GM12878 (cell line): ENCODE data around the gene HSF4. TPM values are rescaled to one million over a fixed set of nuclear protein-coding genes. Genes with fewer than 3 reads are reported as not detected.

Experiments used
- EGR1 ChIP-seq, 2 experiments: IDR thresholded peaks; 1 replicate in 1 of 2; 2 replicates in 1 of 2; pipeline ENCODE4 v1.6.1; 2011 to 2012; ENCODE audit warnings: low read depth in 2 of 2, low read length in 2 of 2, borderline replicate concordance in 1 of 2, mild to moderate bottlenecking in 1 of 2, moderate library complexity in 1 of 2
- LARP7 ChIP-seq: fragments of 450-650 bp; IDR thresholded peaks from 2 replicates; pipeline ENCODE4 v1.6.1; 2017; ENCODE audit warnings: mild to moderate bottlenecking
- NBN ChIP-seq: fragments of 450-650 bp; IDR thresholded peaks from 2 replicates; pipeline ENCODE4 v1.6.1; 2016
- YBX1 ChIP-seq: fragments of 450-650 bp; IDR thresholded peaks from 2 replicates; pipeline ENCODE4 v1.6.1; 2016; ENCODE audit warnings: antibody characterized with exemption
- polyA plus RNA-seq, 11 experiments: library from polyadenylated mRNA; depleted of rRNA in 4 of 11; unstranded in 6 of 11; stranded (reverse) in 5 of 11; fragments of >200 nt; fragmentation: Nextera tagmentation in 4 of 11; fragmentation: Illumina TruSeq in 1 of 11; extraction: Ambion mirVana in 4 of 11; extraction: Trizol in 1 of 11; gene quantifications; 1 replicate in 1 of 11; 2 replicates in 10 of 11; pipeline versions ENCODE4 v1.2.1 to v1.2.3, GENCODE V29; 2011 to 2016; ENCODE audit warnings: inconsistent platforms in 2 of 11, missing spikeins in 2 of 11, low read depth in 1 of 11
- total RNA-seq, 4 experiments: library from RNA; depleted of rRNA in 3 of 4; stranded (reverse); fragments of >200 nt in 3 of 4; fragmentation: Illumina TruSeq in 1 of 4; extraction: Trizol in 1 of 4; gene quantifications; 2 replicates each; pipeline versions ENCODE4 v1.2.1 to v1.2.3, GENCODE V29; 2013 to 2021
- TF ChIP-seq, protein P1 (sequence below), 3 experiments: IDR thresholded peaks in 2 of 3; conservative IDR thresholded peaks in 1 of 3; 2 replicates each; pipeline ENCODE4 v1.5.1; 2011; ENCODE audit warnings: low read depth in 3 of 3, low read length in 3 of 3, mild to moderate bottlenecking in 3 of 3, control low read depth in 2 of 3, moderate library complexity in 2 of 3, inconsistent platforms in 1 of 3, mixed read lengths in 1 of 3; ENCODE audit not compliant: control insufficient read depth in 2 of 3, insufficient read depth in 1 of 3; ENCODE audit errors: extremely low read depth in 1 of 3
- TF ChIP-seq, protein P2 (sequence below): fragments of 150-350 bp; IDR thresholded peaks from 2 replicates; pipeline ENCODE4 v1.6.1; 2016; ENCODE audit warnings: low read depth, low read length
- TF ChIP-seq, protein P3 (sequence below): fragments of 450-650 bp; conservative IDR thresholded peaks from 2 replicates; pipeline ENCODE4 v1.6.1; 2017; ENCODE audit warnings: mild to moderate bottlenecking, moderate library complexity
- TF ChIP-seq, protein P4 (sequence below): fragments of 450-650 bp; IDR thresholded peaks from 2 replicates; pipeline ENCODE4 v1.6.1; 2017; ENCODE audit warnings: mild to moderate bottlenecking, moderate library complexity
- TF ChIP-seq, protein P5 (sequence below): fragments of 450-650 bp; IDR thresholded peaks from 2 replicates; pipeline ENCODE4 v1.6.1; 2017; ENCODE audit warnings: borderline replicate concordance
- TF ChIP-seq, protein P6 (sequence below): fragments of 450-650 bp; formaldehyde crosslinking; IDR thresholded peaks from 2 replicates; pipeline ENCODE4 v1.5.0; 2022; ENCODE audit warnings: mild to moderate bottlenecking, missing genetic modification characterization

HSF4 gene
- total and polyA plus RNA-seq, 10 of the 15 experiments (the other 5 are each of a cell fraction or from before 2014, with no cell fraction given) = 0.31 to 9.9 (median 2.6) TPM; not detected in 1

DNA sequence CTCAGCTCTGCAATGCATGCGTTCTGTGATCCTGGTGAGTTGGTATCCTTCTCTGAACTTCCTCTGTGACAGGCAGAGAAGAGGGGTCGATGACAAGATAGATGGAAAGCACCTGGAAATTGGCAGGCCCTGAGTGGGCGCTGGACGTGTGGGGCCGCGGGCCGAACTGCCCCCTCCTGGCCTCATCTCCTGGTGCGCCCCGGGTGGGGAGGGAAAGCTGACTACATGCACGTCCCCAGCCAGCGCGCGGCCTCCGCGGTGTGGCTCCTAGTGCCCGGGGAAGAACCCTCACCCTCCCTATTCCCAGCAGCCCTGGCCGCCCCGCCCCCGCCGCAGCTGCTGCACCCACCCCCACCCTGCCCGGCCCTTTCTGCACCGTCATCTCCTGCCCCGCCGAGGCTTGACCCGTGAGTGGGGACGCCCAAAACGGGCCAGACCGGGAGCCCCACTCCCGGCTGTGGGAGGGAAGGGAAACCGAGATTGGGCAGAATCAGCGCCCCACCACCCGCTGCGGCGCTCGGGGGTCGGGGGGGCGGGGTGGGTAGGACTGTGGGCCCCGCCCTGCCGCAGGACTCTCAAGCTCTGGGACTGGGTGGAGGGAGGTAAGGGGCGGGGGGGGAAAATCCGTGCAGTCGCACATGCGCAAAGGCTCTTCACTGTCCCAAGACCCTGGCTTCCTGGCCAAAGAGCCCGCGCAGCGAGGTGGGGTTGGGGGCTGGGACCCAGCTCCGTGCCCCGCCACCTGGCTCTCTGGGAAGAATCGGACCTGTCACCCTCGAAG is 5.8 kb downstream of the HSF4 start, which contains the start of gene NOL3 (continued):
- TF ChIP-seq, protein P1, sequence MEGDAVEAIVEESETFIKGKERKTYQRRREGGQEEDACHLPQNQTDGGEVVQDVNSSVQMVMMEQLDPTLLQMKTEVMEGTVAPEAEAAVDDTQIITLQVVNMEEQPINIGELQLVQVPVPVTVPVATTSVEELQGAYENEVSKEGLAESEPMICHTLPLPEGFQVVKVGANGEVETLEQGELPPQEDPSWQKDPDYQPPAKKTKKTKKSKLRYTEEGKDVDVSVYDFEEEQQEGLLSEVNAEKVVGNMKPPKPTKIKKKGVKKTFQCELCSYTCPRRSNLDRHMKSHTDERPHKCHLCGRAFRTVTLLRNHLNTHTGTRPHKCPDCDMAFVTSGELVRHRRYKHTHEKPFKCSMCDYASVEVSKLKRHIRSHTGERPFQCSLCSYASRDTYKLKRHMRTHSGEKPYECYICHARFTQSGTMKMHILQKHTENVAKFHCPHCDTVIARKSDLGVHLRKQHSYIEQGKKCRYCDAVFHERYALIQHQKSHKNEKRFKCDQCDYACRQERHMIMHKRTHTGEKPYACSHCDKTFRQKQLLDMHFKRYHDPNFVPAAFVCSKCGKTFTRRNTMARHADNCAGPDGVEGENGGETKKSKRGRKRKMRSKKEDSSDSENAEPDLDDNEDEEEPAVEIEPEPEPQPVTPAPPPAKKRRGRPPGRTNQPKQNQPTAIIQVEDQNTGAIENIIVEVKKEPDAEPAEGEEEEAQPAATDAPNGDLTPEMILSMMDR (IDR thresholded peaks at IDR 0.05 in 2 of 3, conservative IDR thresholded peaks at IDR 0.05 in 1 of 3; ENCODE audit: control insufficient read depth in 2 of 3, extremely low read depth in 1 of 3, insufficient read depth in 1 of 3, low read depth in 3 of 3, low read length in 3 of 3) = peak in 2 of 3 experiments; percentile 19 to 44; a peak in 3 of 6 replicates
- TF ChIP-seq, protein P2, sequence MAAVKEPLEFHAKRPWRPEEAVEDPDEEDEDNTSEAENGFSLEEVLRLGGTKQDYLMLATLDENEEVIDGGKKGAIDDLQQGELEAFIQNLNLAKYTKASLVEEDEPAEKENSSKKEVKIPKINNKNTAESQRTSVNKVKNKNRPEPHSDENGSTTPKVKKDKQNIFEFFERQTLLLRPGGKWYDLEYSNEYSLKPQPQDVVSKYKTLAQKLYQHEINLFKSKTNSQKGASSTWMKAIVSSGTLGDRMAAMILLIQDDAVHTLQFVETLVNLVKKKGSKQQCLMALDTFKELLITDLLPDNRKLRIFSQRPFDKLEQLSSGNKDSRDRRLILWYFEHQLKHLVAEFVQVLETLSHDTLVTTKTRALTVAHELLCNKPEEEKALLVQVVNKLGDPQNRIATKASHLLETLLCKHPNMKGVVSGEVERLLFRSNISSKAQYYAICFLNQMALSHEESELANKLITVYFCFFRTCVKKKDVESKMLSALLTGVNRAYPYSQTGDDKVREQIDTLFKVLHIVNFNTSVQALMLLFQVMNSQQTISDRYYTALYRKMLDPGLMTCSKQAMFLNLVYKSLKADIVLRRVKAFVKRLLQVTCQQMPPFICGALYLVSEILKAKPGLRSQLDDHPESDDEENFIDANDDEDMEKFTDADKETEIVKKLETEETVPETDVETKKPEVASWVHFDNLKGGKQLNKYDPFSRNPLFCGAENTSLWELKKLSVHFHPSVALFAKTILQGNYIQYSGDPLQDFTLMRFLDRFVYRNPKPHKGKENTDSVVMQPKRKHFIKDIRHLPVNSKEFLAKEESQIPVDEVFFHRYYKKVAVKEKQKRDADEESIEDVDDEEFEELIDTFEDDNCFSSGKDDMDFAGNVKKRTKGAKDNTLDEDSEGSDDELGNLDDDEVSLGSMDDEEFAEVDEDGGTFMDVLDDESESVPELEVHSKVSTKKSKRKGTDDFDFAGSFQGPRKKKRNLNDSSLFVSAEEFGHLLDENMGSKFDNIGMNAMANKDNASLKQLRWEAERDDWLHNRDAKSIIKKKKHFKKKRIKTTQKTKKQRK = no peak
- TF ChIP-seq EGR1 (IDR thresholded peaks at IDR 0.05; ENCODE audit: borderline replicate concordance in 1 of 2, low read depth in 2 of 2, low read length in 2 of 2) (0 out of 3 replicates have a peak, but pooled peaks of 1 of the 2 experiments have one; percentile 45), LARP7 (peak; percentile 34; the same call in 1 of the 2 replicates), NBN (peak; percentile 59; the same call in 1 of the 2 replicates), YBX1 (no peak)
- TF ChIP-seq, protein P3, sequence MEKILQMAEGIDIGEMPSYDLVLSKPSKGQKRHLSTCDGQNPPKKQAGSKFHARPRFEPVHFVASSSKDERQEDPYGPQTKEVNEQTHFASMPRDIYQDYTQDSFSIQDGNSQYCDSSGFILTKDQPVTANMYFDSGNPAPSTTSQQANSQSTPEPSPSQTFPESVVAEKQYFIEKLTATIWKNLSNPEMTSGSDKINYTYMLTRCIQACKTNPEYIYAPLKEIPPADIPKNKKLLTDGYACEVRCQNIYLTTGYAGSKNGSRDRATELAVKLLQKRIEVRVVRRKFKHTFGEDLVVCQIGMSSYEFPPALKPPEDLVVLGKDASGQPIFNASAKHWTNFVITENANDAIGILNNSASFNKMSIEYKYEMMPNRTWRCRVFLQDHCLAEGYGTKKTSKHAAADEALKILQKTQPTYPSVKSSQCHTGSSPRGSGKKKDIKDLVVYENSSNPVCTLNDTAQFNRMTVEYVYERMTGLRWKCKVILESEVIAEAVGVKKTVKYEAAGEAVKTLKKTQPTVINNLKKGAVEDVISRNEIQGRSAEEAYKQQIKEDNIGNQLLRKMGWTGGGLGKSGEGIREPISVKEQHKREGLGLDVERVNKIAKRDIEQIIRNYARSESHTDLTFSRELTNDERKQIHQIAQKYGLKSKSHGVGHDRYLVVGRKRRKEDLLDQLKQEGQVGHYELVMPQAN = 0 out of 2 replicates have a peak, but pooled peaks have one; percentile 57
- TF ChIP-seq, protein P4, sequence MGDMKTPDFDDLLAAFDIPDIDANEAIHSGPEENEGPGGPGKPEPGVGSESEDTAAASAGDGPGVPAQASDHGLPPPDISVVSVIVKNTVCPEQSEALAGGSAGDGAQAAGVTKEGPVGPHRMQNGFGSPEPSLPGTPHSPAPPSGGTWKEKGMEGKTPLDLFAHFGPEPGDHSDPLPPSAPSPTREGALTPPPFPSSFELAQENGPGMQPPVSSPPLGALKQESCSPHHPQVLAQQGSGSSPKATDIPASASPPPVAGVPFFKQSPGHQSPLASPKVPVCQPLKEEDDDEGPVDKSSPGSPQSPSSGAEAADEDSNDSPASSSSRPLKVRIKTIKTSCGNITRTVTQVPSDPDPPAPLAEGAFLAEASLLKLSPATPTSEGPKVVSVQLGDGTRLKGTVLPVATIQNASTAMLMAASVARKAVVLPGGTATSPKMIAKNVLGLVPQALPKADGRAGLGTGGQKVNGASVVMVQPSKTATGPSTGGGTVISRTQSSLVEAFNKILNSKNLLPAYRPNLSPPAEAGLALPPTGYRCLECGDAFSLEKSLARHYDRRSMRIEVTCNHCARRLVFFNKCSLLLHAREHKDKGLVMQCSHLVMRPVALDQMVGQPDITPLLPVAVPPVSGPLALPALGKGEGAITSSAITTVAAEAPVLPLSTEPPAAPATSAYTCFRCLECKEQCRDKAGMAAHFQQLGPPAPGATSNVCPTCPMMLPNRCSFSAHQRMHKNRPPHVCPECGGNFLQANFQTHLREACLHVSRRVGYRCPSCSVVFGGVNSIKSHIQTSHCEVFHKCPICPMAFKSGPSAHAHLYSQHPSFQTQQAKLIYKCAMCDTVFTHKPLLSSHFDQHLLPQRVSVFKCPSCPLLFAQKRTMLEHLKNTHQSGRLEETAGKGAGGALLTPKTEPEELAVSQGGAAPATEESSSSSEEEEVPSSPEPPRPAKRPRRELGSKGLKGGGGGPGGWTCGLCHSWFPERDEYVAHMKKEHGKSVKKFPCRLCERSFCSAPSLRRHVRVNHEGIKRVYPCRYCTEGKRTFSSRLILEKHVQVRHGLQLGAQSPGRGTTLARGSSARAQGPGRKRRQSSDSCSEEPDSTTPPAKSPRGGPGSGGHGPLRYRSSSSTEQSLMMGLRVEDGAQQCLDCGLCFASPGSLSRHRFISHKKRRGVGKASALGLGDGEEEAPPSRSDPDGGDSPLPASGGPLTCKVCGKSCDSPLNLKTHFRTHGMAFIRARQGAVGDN = peak; percentile 82
- TF ChIP-seq, protein P5, sequence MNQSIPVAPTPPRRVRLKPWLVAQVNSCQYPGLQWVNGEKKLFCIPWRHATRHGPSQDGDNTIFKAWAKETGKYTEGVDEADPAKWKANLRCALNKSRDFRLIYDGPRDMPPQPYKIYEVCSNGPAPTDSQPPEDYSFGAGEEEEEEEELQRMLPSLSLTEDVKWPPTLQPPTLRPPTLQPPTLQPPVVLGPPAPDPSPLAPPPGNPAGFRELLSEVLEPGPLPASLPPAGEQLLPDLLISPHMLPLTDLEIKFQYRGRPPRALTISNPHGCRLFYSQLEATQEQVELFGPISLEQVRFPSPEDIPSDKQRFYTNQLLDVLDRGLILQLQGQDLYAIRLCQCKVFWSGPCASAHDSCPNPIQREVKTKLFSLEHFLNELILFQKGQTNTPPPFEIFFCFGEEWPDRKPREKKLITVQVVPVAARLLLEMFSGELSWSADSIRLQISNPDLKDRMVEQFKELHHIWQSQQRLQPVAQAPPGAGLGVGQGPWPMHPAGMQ = no peak
- TF ChIP-seq, protein P6, sequence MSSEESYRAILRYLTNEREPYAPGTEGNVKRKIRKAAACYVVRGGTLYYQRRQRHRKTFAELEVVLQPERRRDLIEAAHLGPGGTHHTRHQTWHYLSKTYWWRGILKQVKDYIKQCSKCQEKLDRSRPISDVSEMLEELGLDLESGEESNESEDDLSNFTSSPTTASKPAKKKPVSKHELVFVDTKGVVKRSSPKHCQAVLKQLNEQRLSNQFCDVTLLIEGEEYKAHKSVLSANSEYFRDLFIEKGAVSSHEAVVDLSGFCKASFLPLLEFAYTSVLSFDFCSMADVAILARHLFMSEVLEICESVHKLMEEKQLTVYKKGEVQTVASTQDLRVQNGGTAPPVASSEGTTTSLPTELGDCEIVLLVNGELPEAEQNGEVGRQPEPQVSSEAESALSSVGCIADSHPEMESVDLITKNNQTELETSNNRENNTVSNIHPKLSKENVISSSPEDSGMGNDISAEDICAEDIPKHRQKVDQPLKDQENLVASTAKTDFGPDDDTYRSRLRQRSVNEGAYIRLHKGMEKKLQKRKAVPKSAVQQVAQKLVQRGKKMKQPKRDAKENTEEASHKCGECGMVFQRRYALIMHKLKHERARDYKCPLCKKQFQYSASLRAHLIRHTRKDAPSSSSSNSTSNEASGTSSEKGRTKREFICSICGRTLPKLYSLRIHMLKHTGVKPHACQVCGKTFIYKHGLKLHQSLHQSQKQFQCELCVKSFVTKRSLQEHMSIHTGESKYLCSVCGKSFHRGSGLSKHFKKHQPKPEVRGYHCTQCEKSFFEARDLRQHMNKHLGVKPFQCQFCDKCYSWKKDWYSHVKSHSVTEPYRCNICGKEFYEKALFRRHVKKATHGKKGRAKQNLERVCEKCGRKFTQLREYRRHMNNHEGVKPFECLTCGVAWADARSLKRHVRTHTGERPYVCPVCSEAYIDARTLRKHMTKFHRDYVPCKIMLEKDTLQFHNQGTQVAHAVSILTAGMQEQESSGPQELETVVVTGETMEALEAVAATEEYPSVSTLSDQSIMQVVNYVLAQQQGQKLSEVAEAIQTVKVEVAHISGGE = no peak
